M059J (cell line): Measurements from ENCODE around the gene SDK1. TPM values are rescaled to one million over a fixed set of nuclear protein-coding genes. Genes with fewer than 3 reads are reported as not detected.
"Not testable (repeated sequence)": the region's sequence is repeated elsewhere in the genome, so short reads cannot be mapped to it uniquely, and the experiment has no call there.

Experiments
- DNase-seq: peaks from one replicate; pipeline ENCODE4 v3.0.0-alpha.2; 2012; ENCODE audit warnings: low read depth
- total RNA-seq: library from RNA; depleted of rRNA; stranded (reverse); fragments of >200 nt; shearing (Covaris generic); gene quantifications from 2 replicates; pipeline ENCODE4 v1.2.3, GENCODE V29; 2014

The SDK1 gene
- total RNA-seq, 1 experiment from 2014 or later: under 0.01 TPM

- DNase-seq: no peak
Observed at GRCh38 chr7:4070214-4070613, 769.2 kb downstream of the SDK1 start.

GRCh38 chr7:4071370-4072058 is 770.5 kb downstream of the SDK1 start:
- no peak for DNase-seq

DNA sequence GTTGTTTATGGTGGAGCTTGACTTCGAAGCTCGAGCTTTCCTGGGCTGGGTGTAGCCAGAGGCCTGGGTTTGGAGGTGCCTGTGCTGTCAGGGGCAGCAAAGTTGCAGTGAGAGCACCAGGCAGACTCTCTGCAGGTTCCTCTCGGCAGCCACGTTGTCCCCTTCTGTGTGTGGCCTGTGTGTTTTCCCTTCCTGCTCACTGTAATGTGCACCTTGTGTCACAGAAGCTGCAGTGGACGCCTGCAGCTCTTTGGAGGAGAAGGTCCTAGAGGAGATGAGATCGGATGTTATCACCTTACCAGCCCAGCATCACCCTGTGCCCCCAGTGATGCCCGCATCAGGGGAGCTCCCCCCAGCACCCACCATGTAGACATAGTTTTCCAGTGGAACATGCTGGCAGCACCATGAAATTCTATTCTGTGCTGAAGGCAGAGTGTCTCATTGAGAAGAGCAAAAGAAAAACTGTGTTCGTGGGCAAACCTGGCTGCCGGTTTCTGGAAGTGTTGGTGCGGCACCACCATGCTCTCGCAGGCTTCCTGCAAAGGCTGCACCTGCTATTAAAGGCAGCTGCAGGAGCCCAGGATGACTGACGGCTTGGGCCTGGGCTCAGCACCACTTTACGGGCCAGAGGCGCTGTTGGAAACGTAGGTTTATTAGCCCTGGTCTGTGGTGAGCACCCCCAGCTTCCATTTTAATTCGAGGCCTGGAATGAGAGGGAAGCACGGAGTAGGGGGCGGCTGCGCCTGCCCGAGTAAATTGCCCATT is 771.3 kb downstream of the SDK1 start:
- no peak for DNase-seq

DNA sequence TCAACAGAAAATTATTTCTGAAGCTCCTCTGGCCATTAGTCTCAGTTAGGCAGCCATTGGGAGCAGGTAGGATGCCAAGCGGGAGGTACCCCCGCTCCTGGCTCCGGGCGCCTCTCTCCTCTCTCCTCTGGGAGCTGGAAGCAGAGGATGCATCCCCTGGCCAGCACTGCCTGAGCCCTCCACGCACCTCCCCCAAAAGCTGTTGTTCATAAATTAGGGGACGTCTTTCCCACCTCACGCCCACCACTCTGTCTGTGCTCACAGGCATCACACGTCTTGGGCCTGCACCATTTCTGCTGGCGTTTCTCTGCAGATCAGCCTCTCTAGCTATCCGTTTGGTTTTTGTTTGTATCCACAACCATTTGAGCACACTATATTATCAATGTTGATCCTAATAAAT is 772.0 kb downstream of the SDK1 start:
- no peak for DNase-seq

GRCh38 chr7:4073750-4074149 is 772.7 kb downstream of the SDK1 start:
- DNase-seq: no peak

GRCh38 chr7:4074407-4074806 is 773.4 kb downstream of the SDK1 start:
- DNase-seq: no peak

DNA sequence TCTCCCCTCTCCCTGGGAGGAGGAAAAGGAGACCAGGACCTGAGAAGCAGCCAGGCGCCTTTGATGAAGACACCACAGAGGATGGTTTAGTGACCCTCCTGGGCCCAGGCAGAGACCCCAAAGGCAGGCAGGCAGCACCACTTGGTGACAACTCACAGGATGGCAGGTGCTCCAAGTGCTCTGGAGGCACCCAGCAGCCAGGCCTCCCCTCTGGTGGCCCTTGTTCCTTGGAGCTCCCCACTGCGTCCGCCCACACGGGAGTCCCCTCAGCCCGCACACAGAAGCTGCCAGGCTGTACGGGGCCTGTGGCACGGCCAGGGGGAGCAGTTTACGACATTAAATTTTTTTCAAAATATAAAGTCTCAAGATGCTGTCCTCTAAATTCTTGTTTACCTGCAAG is 773.9 kb downstream of the SDK1 start:
- no peak for DNase-seq

- no peak for DNase-seq
Observed at GRCh38 chr7:4076701-4077294, 775.7 kb downstream of the SDK1 start.

DNA sequence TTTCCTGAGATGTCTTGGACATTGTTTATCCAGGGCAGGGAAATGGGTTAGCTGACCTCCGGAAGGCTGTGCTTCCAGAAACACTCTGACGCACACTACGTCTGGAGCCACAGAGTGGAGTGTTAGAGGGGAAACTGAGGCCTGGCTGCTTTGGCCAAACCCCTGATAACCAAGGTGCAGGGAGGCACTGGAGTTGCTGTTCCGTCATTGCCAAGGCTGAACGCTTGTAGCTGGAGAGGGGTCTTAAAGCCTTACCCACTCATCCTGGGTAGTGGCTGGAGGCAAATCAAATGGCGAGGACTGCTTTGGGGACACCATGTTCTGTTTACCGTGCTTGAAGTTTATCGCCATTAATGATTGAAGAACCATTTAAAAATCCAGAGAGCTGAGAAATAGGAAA is 776.9 kb downstream of the SDK1 start:
- no peak for DNase-seq

- DNase-seq: no peak
Observed at GRCh38 chr7:4078580-4078979, 777.5 kb downstream of the SDK1 start.

GRCh38 chr7:4079366-4079765 is 778.3 kb downstream of the SDK1 start:
- no peak for DNase-seq

- no peak for DNase-seq
Observed at GRCh38 chr7:4079956-4080355, 778.9 kb downstream of the SDK1 start.

DNA sequence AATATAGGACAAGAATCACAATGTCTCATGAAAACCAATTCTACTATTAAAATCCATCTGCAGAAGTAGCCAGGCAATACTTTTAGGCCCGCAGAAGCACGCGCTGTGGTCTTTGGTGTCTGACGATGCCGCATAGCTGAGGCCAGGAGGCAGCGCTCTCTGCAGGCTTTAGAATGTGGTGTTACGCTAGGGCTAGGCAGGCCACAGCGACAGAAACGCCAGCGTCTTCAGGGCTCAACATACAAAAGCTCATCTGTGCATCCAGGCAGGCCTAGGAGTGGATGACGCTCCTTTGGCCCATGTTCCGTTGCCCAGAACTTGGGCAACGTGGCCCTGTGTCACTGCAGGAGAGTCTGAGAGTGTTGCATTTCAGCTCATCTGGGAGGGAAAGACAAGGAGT is 779.9 kb downstream of the SDK1 start:
- no peak for DNase-seq

GRCh38 chr7:4083513-4083912 is 782.5 kb downstream of the SDK1 start:
- DNase-seq: no peak

DNA sequence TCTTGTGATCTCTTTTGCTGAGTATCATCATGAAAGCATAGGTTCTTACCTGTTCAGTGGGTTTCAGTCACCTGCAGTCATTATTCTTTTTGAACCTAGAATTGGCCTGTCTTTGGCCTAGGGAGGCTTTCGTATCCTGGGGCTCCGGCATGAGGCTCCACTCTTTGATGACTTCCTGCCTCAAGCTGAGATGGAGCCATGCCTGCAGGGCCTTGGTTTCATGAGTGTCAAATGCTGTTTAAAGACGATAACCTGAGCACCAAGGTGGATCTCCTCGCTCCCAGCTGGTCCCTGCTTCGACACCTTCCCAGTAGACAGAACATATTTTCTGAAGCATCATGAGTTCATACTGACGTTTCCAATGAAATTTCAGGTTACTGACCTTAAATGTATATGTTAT is 783.2 kb downstream of the SDK1 start:
- DNase-seq: no peak

DNA sequence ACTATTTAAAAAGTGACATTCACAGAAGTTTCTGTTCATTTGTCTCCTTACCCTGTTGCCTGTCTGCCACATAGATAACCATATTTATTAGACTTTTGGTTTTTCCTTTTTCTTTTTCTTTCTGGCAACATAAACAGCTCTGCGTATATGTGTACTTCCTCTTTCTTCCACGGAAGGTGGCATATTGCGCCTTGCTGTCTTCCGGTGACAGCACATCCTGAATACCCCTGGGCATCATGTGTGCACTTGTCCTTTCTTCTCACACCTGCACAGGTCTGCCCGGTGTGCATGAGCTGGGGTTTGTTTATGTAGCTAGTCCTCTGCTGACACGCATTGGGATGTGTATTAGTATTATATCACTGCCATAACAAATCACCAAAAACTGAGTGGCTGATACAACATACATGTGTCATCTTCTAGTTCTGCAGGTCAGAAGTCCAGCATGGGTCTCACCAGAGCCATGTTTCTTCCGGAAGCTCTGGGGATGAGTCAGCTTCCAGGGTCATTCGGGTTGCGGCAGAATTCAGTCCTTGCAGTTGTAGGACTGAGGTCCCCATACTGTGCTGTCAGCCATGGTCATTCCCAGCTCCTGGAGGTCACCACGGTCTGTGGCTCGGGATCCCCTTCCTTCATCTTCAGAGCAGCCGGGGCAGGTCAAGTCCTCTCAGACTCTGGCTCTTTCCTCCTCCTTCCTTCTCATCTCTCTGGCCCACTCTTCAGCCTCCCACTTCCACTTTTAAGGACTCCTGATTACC is 785.1 kb downstream of the SDK1 start:
- DNase-seq: peak; percentile 2

DNA sequence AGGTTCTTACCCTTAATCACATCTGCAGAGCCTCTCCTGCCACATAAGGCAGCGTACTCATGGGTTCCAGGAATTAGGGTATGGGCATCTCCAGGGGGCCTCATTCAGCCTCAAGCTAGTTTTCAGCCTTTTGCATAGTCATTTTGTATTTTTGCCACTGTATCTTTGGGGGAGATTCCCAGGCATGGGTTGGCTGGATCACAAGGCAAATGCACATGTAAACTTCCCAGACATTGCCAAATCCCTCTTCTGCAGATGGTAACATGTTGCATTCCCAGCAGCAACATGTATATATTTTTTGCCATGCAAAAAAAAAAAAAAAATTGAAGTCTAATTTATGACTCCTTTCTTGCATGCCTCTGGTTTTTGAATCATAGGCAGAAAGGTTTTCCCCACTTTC is 785.7 kb downstream of the SDK1 start:
- no peak for DNase-seq

DNA sequence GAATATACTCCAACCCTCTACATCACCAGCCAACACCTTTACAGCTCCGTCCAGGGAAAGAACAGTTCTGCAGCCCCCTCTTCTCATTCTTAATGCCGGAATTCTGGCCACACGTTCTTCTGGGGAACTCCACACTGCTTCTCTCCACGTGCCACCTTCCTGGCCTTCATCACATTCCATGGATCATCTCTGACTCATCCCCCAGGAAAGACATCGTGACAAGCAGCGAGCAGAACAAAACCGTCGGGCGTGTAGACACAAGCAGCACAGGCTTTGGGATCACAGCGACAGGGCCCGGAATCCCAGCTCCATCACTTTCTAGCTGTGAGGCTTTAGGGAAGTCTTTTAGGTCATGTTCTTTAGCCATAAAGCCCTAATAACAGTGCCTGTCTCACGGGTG is 790.7 kb downstream of the SDK1 start:
- peak; percentile 3 for DNase-seq

DNA sequence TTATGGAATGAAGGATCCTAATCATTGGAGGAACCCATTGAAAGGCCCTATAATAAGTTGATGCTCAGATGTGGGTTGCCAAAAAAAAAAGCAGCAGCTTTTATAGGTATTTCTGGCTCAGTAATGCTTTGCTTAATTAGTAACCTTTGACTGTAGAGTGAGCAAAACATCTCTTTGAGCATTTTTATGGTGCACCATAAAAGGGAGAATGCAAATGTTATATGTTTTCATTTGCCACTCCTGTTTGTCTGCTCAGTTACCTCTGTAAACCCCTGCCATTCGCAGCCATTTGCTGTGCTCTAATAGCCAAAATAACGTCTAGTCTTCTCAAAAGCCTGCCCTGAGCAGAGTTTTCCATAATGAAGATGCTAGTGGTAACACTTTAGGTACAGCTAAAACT is 792.0 kb downstream of the SDK1 start:
- DNase-seq: no peak

DNA sequence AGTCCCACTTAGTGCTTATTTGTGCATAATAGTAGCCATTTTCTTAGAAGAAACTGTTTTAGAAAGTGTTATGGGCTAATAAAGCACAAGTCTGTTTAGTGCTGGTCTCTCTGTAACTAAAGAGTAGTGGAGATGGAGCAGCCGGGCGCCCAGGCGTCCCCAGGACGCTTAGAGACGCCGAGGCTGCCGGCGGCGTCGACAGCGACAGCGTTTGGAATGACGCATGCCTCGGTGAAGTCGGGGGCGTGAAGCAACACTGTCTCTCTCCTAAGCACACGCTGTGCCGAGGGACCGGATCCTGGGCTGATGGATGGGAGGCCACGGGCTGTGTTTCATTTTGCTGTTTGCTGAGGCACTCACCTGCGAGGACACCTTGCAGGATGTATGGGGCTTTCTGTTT is 792.4 kb downstream of the SDK1 start:
- no peak for DNase-seq

DNA sequence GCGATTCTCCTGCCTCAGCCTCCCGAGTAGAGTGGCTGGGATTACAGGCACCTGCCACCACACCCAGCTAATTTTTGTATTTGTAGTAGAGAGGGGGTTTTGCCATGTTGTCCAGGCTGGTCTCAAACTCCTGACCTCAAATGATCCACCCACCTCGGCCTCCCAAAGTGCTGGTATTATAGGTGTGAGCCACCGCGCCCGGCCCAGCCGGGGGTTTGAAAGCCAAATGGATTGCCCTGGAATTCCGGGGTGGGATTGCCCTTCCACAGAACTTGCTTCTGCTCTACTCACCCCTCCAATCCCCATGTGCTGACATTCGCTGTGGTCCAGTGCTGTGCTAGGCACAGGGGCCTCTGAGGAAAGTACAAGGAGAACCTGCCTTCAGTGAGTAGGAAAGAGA is 793.1 kb downstream of the SDK1 start:
- DNase-seq: not testable (repeated sequence)

GRCh38 chr7:4097001-4097609 is 796.1 kb downstream of the SDK1 start:
- no peak for DNase-seq
